Measurements from ENCODE around the gene SUSD6. TPM values are rescaled to one million over a fixed set of nuclear protein-coding genes. Genes with fewer than 3 reads are reported as not detected.

SUSD6 gene
- polyA plus RNA-seq, 1 of the 3 experiments (the other 2 are of a cell fraction), result 8.5 TPM

DNA sequence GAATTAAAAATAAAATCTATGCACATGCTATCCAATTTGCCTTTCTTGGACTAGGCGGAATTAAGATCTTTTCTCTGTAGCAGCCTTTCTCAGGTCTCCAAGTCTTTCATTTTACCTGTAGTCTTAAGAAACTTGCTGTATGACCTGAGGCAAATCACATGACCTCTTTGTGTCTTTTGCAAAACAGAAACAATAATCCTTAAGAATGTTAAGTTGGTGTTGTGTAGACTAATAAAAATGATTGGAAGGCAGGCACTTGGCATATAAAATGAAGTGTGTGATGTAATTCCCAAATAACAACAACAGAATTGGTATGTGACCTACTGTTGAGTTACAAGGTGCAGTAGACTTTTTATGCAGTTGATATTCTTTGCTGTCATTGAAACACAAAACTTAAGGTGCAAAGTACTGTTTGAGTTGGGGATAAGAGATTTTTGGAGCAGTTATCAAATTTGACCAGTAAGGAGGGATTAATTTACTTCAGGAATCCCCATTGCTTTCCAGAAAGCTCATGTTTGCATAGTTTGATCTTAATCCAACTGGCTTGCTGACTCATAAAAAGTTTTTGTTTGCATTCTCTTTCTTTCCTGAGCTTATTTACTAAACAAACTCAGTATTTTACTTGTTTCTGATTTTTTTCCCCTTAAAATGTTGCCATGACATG is 51.4 kb downstream of the SUSD6 start:
- 93% methylated on average over 1 of the region's 1 CpG for WGBS (ENCODE audit: low lambda C conversion rate)
- peaks cover 0 to 5% of the 10 kb centered on the region in 2 experiments for H3K36me3 ChIP-seq (replicated peaks in 1 of 2; ENCODE audit: control insufficient read depth in 1 of 2, insufficient read depth in 2 of 2, low read length in 1 of 2)
- no peak for DNase-seq
- H3K9me2 ChIP-seq, result no peaks in the 10 kb centered on the region
- H3K9ac ChIP-seq, result no peak overlapping the region
- H3K9me3 ChIP-seq, result no peaks in the 10 kb centered on the region
- POLR2A ChIA-PET, result no interaction called here
- H3F3A ChIP-seq (replicated peaks; ENCODE audit: insufficient read depth), result peaks cover 21% of the 10 kb centered on the region
- peak overlapping the region in 1 of 2 experiments; percentile 25; a peak in 1 of 4 replicates for H3K27ac ChIP-seq (ENCODE audit: low read depth in 2 of 2, low read length in 1 of 2)
- no peak overlapping the region; the same call in 1 of the 2 replicates for H3K4me2 ChIP-seq
- no peak overlapping the region for H2AFZ ChIP-seq (ENCODE audit: low read depth)
- CTCF ChIA-PET, result interaction anchor here (1.3 kb wide), 1 partner anchor 11 kb away, joined by 3 read pairs; no protein-coding TSS in a partner anchor
- no peaks in the 10 kb centered on the region for H4K20me1 ChIP-seq (ENCODE audit: insufficient read depth)
- peaks cover 4% of the 10 kb centered on the region; the same call in 1 of the 2 replicates for H3K79me2 ChIP-seq (ENCODE audit: insufficient read depth)
- TF ChIP-seq POLR2AphosphoS5 (IDR thresholded peaks at IDR 0.05; ENCODE audit: low read depth, low read length) (no peak), SIN3A (IDR thresholded peaks at IDR 0.05; ENCODE audit: borderline replicate concordance, low read depth, low read length) (no peak), EP300 (IDR thresholded peaks at IDR 0.05; ENCODE audit: borderline replicate concordance in 1 of 2, low read depth in 1 of 2, low read length in 1 of 2) (no peak), ZBTB33 (IDR thresholded peaks at IDR 0.05; ENCODE audit: borderline replicate concordance, low read depth) (no peak), SMC3 (IDR thresholded peaks at IDR 0.05; ENCODE audit: low read depth, low read length) (no peak), TEAD4 (IDR thresholded peaks at IDR 0.05; ENCODE audit: borderline replicate concordance, insufficient read depth) (no peak), JUND (IDR thresholded peaks at IDR 0.05) (no peak), RCOR1 (IDR thresholded peaks at IDR 0.05; ENCODE audit: low read length) (no peak), GABPA (IDR thresholded peaks at IDR 0.05; ENCODE audit: low read depth) (no peak), GATA2 (CRISPR knock-in tag; IDR thresholded peaks at IDR 0.05) (no peak), FOSL2 (IDR thresholded peaks at IDR 0.05; ENCODE audit: borderline replicate concordance, low read depth) (no peak), CHD2 (IDR thresholded peaks at IDR 0.05; ENCODE audit: low read length, partially characterized antibody) (no peak), EZH2phosphoT487 (IDR thresholded peaks at IDR 0.05; ENCODE audit: borderline replicate concordance, low read depth) (no peak), NRF1 (IDR thresholded peaks at IDR 0.05; ENCODE audit: low read depth, low read length) (no peak), RXRA (IDR thresholded peaks at IDR 0.05; ENCODE audit: borderline replicate concordance, low read depth) (no peak)
- TF ChIP-seq, protein P1, sequence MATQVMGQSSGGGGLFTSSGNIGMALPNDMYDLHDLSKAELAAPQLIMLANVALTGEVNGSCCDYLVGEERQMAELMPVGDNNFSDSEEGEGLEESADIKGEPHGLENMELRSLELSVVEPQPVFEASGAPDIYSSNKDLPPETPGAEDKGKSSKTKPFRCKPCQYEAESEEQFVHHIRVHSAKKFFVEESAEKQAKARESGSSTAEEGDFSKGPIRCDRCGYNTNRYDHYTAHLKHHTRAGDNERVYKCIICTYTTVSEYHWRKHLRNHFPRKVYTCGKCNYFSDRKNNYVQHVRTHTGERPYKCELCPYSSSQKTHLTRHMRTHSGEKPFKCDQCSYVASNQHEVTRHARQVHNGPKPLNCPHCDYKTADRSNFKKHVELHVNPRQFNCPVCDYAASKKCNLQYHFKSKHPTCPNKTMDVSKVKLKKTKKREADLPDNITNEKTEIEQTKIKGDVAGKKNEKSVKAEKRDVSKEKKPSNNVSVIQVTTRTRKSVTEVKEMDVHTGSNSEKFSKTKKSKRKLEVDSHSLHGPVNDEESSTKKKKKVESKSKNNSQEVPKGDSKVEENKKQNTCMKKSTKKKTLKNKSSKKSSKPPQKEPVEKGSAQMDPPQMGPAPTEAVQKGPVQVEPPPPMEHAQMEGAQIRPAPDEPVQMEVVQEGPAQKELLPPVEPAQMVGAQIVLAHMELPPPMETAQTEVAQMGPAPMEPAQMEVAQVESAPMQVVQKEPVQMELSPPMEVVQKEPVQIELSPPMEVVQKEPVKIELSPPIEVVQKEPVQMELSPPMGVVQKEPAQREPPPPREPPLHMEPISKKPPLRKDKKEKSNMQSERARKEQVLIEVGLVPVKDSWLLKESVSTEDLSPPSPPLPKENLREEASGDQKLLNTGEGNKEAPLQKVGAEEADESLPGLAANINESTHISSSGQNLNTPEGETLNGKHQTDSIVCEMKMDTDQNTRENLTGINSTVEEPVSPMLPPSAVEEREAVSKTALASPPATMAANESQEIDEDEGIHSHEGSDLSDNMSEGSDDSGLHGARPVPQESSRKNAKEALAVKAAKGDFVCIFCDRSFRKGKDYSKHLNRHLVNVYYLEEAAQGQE (IDR thresholded peaks at IDR 0.05; ENCODE audit: low read depth, low read length), result no peak
- TF ChIP-seq, protein P2, sequence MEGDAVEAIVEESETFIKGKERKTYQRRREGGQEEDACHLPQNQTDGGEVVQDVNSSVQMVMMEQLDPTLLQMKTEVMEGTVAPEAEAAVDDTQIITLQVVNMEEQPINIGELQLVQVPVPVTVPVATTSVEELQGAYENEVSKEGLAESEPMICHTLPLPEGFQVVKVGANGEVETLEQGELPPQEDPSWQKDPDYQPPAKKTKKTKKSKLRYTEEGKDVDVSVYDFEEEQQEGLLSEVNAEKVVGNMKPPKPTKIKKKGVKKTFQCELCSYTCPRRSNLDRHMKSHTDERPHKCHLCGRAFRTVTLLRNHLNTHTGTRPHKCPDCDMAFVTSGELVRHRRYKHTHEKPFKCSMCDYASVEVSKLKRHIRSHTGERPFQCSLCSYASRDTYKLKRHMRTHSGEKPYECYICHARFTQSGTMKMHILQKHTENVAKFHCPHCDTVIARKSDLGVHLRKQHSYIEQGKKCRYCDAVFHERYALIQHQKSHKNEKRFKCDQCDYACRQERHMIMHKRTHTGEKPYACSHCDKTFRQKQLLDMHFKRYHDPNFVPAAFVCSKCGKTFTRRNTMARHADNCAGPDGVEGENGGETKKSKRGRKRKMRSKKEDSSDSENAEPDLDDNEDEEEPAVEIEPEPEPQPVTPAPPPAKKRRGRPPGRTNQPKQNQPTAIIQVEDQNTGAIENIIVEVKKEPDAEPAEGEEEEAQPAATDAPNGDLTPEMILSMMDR (IDR thresholded peaks at IDR 0.05), result no peak
- TF ChIP-seq, protein P3, sequence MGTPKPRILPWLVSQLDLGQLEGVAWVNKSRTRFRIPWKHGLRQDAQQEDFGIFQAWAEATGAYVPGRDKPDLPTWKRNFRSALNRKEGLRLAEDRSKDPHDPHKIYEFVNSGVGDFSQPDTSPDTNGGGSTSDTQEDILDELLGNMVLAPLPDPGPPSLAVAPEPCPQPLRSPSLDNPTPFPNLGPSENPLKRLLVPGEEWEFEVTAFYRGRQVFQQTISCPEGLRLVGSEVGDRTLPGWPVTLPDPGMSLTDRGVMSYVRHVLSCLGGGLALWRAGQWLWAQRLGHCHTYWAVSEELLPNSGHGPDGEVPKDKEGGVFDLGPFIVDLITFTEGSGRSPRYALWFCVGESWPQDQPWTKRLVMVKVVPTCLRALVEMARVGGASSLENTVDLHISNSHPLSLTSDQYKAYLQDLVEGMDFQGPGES (IDR thresholded peaks at IDR 0.05; ENCODE audit: low read depth, low read length), result no peak
- H3K4me3 ChIP-seq (ENCODE audit: low read depth in 2 of 2, low read length in 1 of 2), result no peak overlapping the region
- no peaks in the 10 kb centered on the region for H3K27me3 ChIP-seq (ENCODE audit: insufficient read depth)
- peaks cover 12 to 26% of the 10 kb centered on the region in 2 experiments for H3K4me1 ChIP-seq (ENCODE audit: control insufficient read depth in 1 of 2, insufficient read depth in 2 of 2, low read depth in 1 of 2, low read length in 1 of 2)
